CD4-positive, alpha-beta memory T cell (primary cell): ENCODE measurements around the gene FAF2. TPM values are rescaled to one million over a fixed set of nuclear protein-coding genes. Genes with fewer than 3 reads are reported as not detected.
"Not testable (repeated sequence)": the region's sequence is repeated elsewhere in the genome, so short reads cannot be mapped to it uniquely, and the experiment has no call there.

Experiments used
- CTCF ChIA-PET: fragments of 350-600 bp; sonication (Branson Sonifier 250); formaldehyde crosslinking; loops from one replicate; lab custom pipeline; 2021; ENCODE audit warnings: inconsistent platforms; ENCODE audit not compliant: partially characterized antibody; lab: Charles Lee
- POLR2A ChIA-PET: fragments of 350-600 bp; sonication (Branson Sonifier 250); formaldehyde crosslinking; loops from one replicate; lab custom pipeline; 2021; ENCODE audit not compliant: partially characterized antibody; lab: Charles Lee
- DNase-seq, 5 donors: peaks; one replicate each; pipeline versions ENCODE4 v3.0.0 to v3.0.0-alpha.2; 2020 to 2022; ENCODE audit warnings: mixed read lengths in 1 of 5
- H3K27ac ChIP-seq: one replicate; pipeline ENCODE4 v1.7.0; 2013; ENCODE audit warnings: low read depth, low read length
- H3K27me3 ChIP-seq: 2 replicates; pipeline ENCODE4 v1.7.0; 2013; ENCODE audit warnings: mild to moderate bottlenecking, low read length, moderate library complexity; ENCODE audit not compliant: insufficient read depth
- H3K36me3 ChIP-seq: 2 replicates; pipeline ENCODE4 v1.7.0; 2013; ENCODE audit warnings: mild to moderate bottlenecking, low read length, moderate library complexity; ENCODE audit not compliant: insufficient read depth
- H3K4me1 ChIP-seq: 2 replicates; pipeline ENCODE4 v1.7.0; 2013; ENCODE audit warnings: mild to moderate bottlenecking, low read length, moderate library complexity; ENCODE audit not compliant: insufficient read depth
- H3K4me3 ChIP-seq, 2 donors: one replicate each; pipeline ENCODE4 v1.7.0; 2013; ENCODE audit warnings: low read length in 2 of 2, mild to moderate bottlenecking in 1 of 2
- H3K9me3 ChIP-seq, 2 donors: one replicate each; pipeline ENCODE4 v1.7.0; 2013; ENCODE audit warnings: low read length in 2 of 2, control low read depth in 1 of 2; ENCODE audit not compliant: control insufficient read depth in 1 of 2
- H3K27ac Mint-ChIP-seq, 7 donors: one replicate each; pipeline ENCODE4 v1.8.0; 2020 to 2021; ENCODE audit warnings: mixed read lengths in 7 of 7, mild to moderate bottlenecking in 6 of 7, inconsistent platforms in 3 of 7, moderate library complexity in 3 of 7
- H3K27me3 Mint-ChIP-seq, 2 donors: one replicate each; pipeline ENCODE4 v1.8.0; 2020 to 2021; ENCODE audit warnings: mixed read lengths in 2 of 2
- H3K36me3 Mint-ChIP-seq, 2 donors: one replicate each; pipeline ENCODE4 v1.8.0; 2020 to 2021; ENCODE audit warnings: mixed read lengths in 2 of 2, inconsistent platforms in 1 of 2, mild to moderate bottlenecking in 1 of 2
- H3K4me1 Mint-ChIP-seq, 4 donors: one replicate each; pipeline ENCODE4 v1.8.0; 2020 to 2021; ENCODE audit warnings: mixed read lengths in 4 of 4, mild to moderate bottlenecking in 1 of 4
- H3K4me3 Mint-ChIP-seq, 8 donors: one replicate each; pipeline ENCODE4 v1.8.0; 2020 to 2021; ENCODE audit warnings: mixed read lengths in 8 of 8, mild to moderate bottlenecking in 7 of 8, moderate library complexity in 6 of 8, inconsistent platforms in 3 of 8
- H3K9me3 Mint-ChIP-seq, 8 donors: one replicate each; pipeline ENCODE4 v1.8.0; 2020 to 2021; ENCODE audit warnings: mixed read lengths in 8 of 8, mild to moderate bottlenecking in 5 of 8, inconsistent platforms in 3 of 8, moderate library complexity in 1 of 8
- intact Hi-C: fragments of 100-400 bp; cut with micrococcal nuclease; formaldehyde crosslinking; loops from one replicate; pipeline ENCODE4 v1.15.1; 2023
- polyA plus RNA-seq, 2 donors: library from polyadenylated mRNA; unstranded; fragments of 300-500 nt; fragmentation: Illumina TruSeq; gene quantifications; one replicate each; pipeline ENCODE4 v1.2.3, GENCODE V29; 2021
- total RNA-seq, 2 experiments: library from RNA; stranded (reverse); gene quantifications; one replicate each; pipeline ENCODE4 v1.2.3, GENCODE V29; 2021

FAF2 gene
- total and polyA plus RNA-seq, 4 experiments from 2014 or later: 10.8 to 33.6 (median 25.4) TPM

- intact Hi-C loops: no loop called here
- no peaks in the 10 kb centered on the region for H3K9me3 ChIP-seq
- H3K9me3 Mint-ChIP-seq: no peaks in the 10 kb centered on the region
- H3K27me3 ChIP-seq: no peaks in the 10 kb centered on the region
- peaks cover 23 to 47% of the 10 kb centered on the region in 2 donors for H3K36me3 Mint-ChIP-seq
- H3K4me1 Mint-ChIP-seq: peaks cover 7 to 20% (median 7%) of the 10 kb centered on the region in 4 donors
- POLR2A ChIA-PET: interaction anchor here (0.6 kb wide), 1 partner anchor 59 kb away, joined by 3 read pairs; no protein-coding TSS in a partner anchor
- DNase-seq: no peak
- CTCF ChIA-PET: interaction anchor here (0.7 to 1.5 kb wide), 4 partner anchors 8 to 253 kb away, joined by 3 to 7 read pairs (median 3); partner anchors contain the start of gene CLTB
- H3K4me3 ChIP-seq: no peak overlapping the region
- H3K27ac ChIP-seq: no peak overlapping the region
- no peaks in the 10 kb centered on the region for H3K4me1 ChIP-seq
- peak overlapping the region in 4 of 7 donors; percentile 21 to 46 (median 34) for H3K27ac Mint-ChIP-seq
- H3K36me3 ChIP-seq: peaks cover 24% of the 10 kb centered on the region
- no peaks in the 10 kb centered on the region for H3K27me3 Mint-ChIP-seq
- H3K4me3 Mint-ChIP-seq: no peak overlapping the region
Measured at GRCh38 chr5:176407456-176408251, 40.5 kb upstream of the FAF2 start.

GRCh38 chr5:176408252-176408573 is 40.0 kb upstream of the FAF2 start:
- H3K36me3 ChIP-seq: peaks cover 24% of the 10 kb centered on the region
- CTCF ChIA-PET: interaction anchor here (0.7 to 1.5 kb wide), 4 partner anchors 8 to 252 kb away, joined by 3 to 7 read pairs (median 3); partner anchors contain the start of gene CLTB
- H3K27ac ChIP-seq, POLR2A ChIA-PET, DNase-seq, H3K27me3 ChIP-seq, intact Hi-C loops, H3K4me3 Mint-ChIP-seq, H3K9me3 Mint-ChIP-seq, H3K9me3 ChIP-seq, H3K4me1 ChIP-seq, H3K27me3 Mint-ChIP-seq, H3K4me3 ChIP-seq: not testable (repeated sequence)
- H3K27ac Mint-ChIP-seq: peak overlapping the region in 1 of 7 donors; percentile 21
- H3K36me3 Mint-ChIP-seq: peaks cover 22 to 47% of the 10 kb centered on the region in 2 donors
- peaks cover 7 to 26% (median 12%) of the 10 kb centered on the region in 4 donors for H3K4me1 Mint-ChIP-seq

- Histone ChIP-seq H3K4me3 (no peak overlapping the region), H3K4me1 (peaks cover 8% of the 10 kb centered on the region), H3K36me3 (peaks cover 24% of the 10 kb centered on the region), H3K27ac (no peak overlapping the region), H3K9me3 (no peaks in the 10 kb centered on the region), H3K27me3 (no peaks in the 10 kb centered on the region)
- ChIA-PET CTCF (interaction anchor here (0.7 to 1.3 kb wide), 5 partner anchors 12 to 165 kb away, joined by 3 to 5 read pairs (median 3); partner anchors contain the start of gene FAF2), POLR2A (no interaction called here)
- Mint-ChIP-seq H3K4me1 (peaks cover 8 to 30% (median 14%) of the 10 kb centered on the region in 4 donors), H3K9me3 (peaks cover 0 to 2% (median 0%) of the 10 kb centered on the region in 8 donors), H3K27me3 (no peaks in the 10 kb centered on the region), H3K36me3 (peaks cover 22 to 47% of the 10 kb centered on the region in 2 donors), H3K27ac (no peak overlapping the region), H3K4me3 (no peak overlapping the region)
- no peak for DNase-seq
- intact Hi-C loops: no loop called here
Measured at GRCh38 chr5:176408590-176408989, 39.6 kb upstream of the FAF2 start.

GRCh38 chr5:176409765-176410164 is 38.4 kb upstream of the FAF2 start:
- no peaks in the 10 kb centered on the region for H3K27me3 Mint-ChIP-seq
- CTCF ChIA-PET: interaction anchor here (1.1 to 1.3 kb wide), 2 partner anchors 10 to 38 kb away, joined by 3 to 4 read pairs; partner anchors contain the start of gene FAF2
- POLR2A ChIA-PET: no interaction called here
- H3K4me3 Mint-ChIP-seq: no peak overlapping the region
- H3K4me1 ChIP-seq: peaks cover 20% of the 10 kb centered on the region
- H3K27me3 ChIP-seq: no peaks in the 10 kb centered on the region
- intact Hi-C loops: no loop called here
- DNase-seq: no peak
- no peak overlapping the region for H3K4me3 ChIP-seq
- peaks cover 22 to 46% of the 10 kb centered on the region in 2 donors for H3K36me3 Mint-ChIP-seq
- H3K36me3 ChIP-seq: peaks cover 24% of the 10 kb centered on the region
- no peaks in the 10 kb centered on the region for H3K9me3 ChIP-seq
- peaks cover 18 to 41% (median 25%) of the 10 kb centered on the region in 4 donors for H3K4me1 Mint-ChIP-seq
- peaks cover 0 to 2% (median 0%) of the 10 kb centered on the region in 8 donors for H3K9me3 Mint-ChIP-seq
- peak overlapping the region in 4 of 7 donors; percentile 15 to 70 (median 57) for H3K27ac Mint-ChIP-seq
- no peak overlapping the region for H3K27ac ChIP-seq

GRCh38 chr5:176410486-176411180 is 37.6 kb upstream of the FAF2 start:
- Mint-ChIP-seq H3K36me3 (peaks cover 22 to 46% of the 10 kb centered on the region in 2 donors), H3K4me3 (peak overlapping the region in 1 of 8 donors; percentile 37), H3K27me3 (no peaks in the 10 kb centered on the region), H3K9me3 (peaks cover 0 to 2% (median 0%) of the 10 kb centered on the region in 8 donors), H3K27ac (peak overlapping the region in 3 of 7 donors; percentile 44 to 68 (median 59)), H3K4me1 (peaks cover 24 to 50% (median 33%) of the 10 kb centered on the region in 4 donors)
- no peaks in the 10 kb centered on the region for H3K9me3 ChIP-seq
- intact Hi-C loops: no loop called here
- DNase-seq: no peak
- ChIA-PET CTCF (interaction anchor here (1.1 kb wide), 1 partner anchor 10 kb away, joined by 3 read pairs; no protein-coding TSS in a partner anchor), POLR2A (no interaction called here)
- H3K4me1 ChIP-seq: peaks cover 28% of the 10 kb centered on the region
- H3K4me3 ChIP-seq: no peak overlapping the region
- H3K36me3 ChIP-seq: peaks cover 24% of the 10 kb centered on the region
- no peak overlapping the region for H3K27ac ChIP-seq
- H3K27me3 ChIP-seq: no peaks in the 10 kb centered on the region

GRCh38 chr5:176412517-176413254 is 35.5 kb upstream of the FAF2 start:
- H3K27ac Mint-ChIP-seq: peak overlapping the region in 3 of 7 donors; percentile 38 to 85 (median 66)

More at GRCh38 chr5:176412517-176413254, 35.5 kb upstream of the FAF2 start:
- no peaks in the 10 kb centered on the region for H3K27me3 Mint-ChIP-seq
- intact Hi-C loops: no loop called here
- ChIA-PET CTCF (no interaction called here), POLR2A (interaction anchor here (1.0 kb wide), 1 partner anchor 121 kb away, joined by 3 read pairs; no protein-coding TSS in a partner anchor)
- H3K27ac ChIP-seq: no peak overlapping the region
- no peaks in the 10 kb centered on the region for H3K9me3 ChIP-seq
- H3K4me1 ChIP-seq: peaks cover 39% of the 10 kb centered on the region
- H3K4me1 Mint-ChIP-seq: peaks cover 27 to 59% (median 39%) of the 10 kb centered on the region in 4 donors
- no peak for DNase-seq
- H3K36me3 Mint-ChIP-seq: peaks cover 20 to 30% of the 10 kb centered on the region in 2 donors
- H3K36me3 ChIP-seq: peaks cover 12% of the 10 kb centered on the region
- peak overlapping the region in 1 of 8 donors; percentile 35 for H3K4me3 Mint-ChIP-seq
- H3K27me3 ChIP-seq: no peaks in the 10 kb centered on the region
- peaks cover 0 to 2% (median 0%) of the 10 kb centered on the region in 8 donors for H3K9me3 Mint-ChIP-seq
- H3K4me3 ChIP-seq: no peak overlapping the region
